SU-DHL-6 (cell line): ENCODE data around the gene FEM1B.

Source experiments
- EZH2phosphoT487 ChIP-seq: fragments of 200-600 bp; sonication (generic), shearing (Covaris generic); conservative IDR thresholded peaks from 2 replicates; pipeline ENCODE4 v1.6.1; 2018; ENCODE audit warnings: mild to moderate bottlenecking, antibody characterized with exemption, low read length, moderate library complexity, mixed read lengths
- TF ChIP-seq, protein P1 (sequence below): fragments of 200-600 bp; sonication (generic); IDR thresholded peaks from one replicate; pipeline ENCODE4 v1.5.1; 2017; ENCODE audit warnings: antibody characterized with exemption, mild to moderate bottlenecking, low read length, moderate library complexity; ENCODE audit not compliant: insufficient read depth, poor library complexity, severe bottlenecking

- TF ChIP-seq, protein P1, sequence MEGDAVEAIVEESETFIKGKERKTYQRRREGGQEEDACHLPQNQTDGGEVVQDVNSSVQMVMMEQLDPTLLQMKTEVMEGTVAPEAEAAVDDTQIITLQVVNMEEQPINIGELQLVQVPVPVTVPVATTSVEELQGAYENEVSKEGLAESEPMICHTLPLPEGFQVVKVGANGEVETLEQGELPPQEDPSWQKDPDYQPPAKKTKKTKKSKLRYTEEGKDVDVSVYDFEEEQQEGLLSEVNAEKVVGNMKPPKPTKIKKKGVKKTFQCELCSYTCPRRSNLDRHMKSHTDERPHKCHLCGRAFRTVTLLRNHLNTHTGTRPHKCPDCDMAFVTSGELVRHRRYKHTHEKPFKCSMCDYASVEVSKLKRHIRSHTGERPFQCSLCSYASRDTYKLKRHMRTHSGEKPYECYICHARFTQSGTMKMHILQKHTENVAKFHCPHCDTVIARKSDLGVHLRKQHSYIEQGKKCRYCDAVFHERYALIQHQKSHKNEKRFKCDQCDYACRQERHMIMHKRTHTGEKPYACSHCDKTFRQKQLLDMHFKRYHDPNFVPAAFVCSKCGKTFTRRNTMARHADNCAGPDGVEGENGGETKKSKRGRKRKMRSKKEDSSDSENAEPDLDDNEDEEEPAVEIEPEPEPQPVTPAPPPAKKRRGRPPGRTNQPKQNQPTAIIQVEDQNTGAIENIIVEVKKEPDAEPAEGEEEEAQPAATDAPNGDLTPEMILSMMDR, result no peak
- TF ChIP-seq EZH2phosphoT487, result no peak
Observed at GRCh38 chr15:68332266-68332665, 54.7 kb downstream of the FEM1B start.
